Stimulated activated CD8-positive, alpha-beta memory T cell treated with anti-CD3 and anti-CD28 coated beads, Interleukin-7, amount 100 ng/mL, for 24 hours (primary cell): ENCODE data around the gene DAPL1.
"Not testable (repeated sequence)": the region's sequence is repeated elsewhere in the genome, so short reads cannot be mapped to it uniquely, and the experiment has no call there.

ENCODE experiments used
- DNase-seq: peaks from one replicate; pipeline ENCODE4 v3.0.0-alpha.2; 2020; ENCODE audit warnings: low read depth

Gene DAPL1

GRCh38 chr2:158822193-158822592, 27.1 kb downstream of the DAPL1 start:
- no peak for DNase-seq

- DNase-seq, result no peak
Observed at GRCh38 chr2:158823486-158824237, 28.5 kb downstream of the DAPL1 start.

- DNase-seq, result no peak
Observed at GRCh38 chr2:158825021-158825420, 29.9 kb downstream of the DAPL1 start.

- DNase-seq, result no peak
Observed at GRCh38 chr2:158826965-158827364, 31.8 kb downstream of the DAPL1 start.

DNA sequence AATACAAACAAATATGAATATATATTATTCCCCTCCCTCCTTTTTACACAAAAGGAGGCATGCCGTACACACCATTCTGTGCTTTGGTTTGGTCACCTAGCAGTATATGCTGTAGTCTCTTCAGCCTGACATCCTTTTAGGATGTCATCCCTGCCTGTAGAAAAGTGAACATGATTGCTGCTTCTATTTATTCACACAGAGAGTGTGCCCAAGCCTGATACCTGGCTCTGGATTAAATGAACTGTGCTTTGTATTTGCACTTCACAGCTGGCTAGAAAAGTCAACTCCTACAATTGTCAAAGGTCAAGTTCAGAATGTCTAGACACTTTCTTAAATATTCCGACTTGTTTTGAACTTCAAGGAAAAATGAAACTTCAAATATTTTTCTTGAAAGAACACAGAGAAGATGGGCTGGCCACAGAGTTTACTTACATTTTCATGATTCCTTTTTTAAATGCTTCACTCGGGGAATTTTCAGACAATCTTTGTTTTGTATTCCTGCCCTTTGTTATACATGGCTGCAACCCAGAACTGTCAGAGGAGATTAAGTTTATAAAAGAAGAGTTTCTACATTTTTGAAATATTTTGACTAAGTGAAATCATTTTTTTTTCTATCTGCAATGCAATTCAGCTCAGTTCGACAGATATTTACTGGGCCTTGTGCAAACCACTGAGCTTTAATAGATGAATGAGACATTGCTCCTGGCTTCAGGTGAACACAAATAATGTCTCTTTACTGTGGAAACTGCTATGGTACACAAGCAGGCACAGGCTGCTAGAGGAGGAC, 33.5 kb downstream of the DAPL1 start:
- DNase-seq, result no peak

- no peak for DNase-seq
Observed at GRCh38 chr2:158829167-158829566, 34.0 kb downstream of the DAPL1 start.

DNA sequence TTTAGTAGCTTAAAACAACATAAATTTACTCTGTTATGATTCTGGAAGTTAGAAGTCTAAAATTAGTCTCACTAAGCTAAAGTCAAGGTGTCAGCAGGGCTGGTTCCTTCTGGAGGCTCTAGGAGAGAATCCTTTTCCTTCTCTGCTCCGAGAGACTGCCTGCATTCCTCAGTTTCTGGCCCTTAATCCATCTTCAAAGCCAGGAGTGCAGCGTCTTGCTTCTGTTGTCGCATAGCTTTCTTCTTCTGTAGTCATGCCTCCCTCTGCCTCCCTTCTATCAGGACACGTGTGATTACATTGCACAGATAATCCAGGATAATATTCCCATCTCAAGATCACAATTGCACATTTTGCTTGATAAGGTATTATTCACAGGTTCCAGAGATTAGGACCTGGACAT, 35.1 kb downstream of the DAPL1 start:
- DNase-seq, result no peak

DNA sequence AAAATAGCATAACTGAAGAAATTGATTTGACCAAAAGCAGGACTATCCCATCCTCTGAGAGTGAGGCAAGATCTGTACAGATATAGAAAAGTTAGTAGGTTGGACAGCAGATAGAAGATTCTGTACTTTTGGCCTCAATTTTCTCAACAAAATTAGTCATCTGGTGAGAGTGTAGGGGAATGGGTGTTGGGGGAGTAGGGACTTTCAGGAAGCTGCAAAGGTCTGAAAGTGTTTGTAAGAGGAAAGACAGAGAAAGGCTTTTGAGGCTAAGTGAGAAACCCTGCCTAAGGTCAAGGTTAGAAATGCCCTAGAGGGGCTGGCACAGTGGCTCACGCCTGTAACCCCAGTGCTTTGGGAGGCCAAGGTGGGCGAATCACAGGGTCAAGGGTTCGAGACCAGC, 40.3 kb downstream of the DAPL1 start:
- DNase-seq, result no peak

GRCh38 chr2:158837645-158838044, 42.5 kb downstream of the DAPL1 start:
- no peak for DNase-seq

GRCh38 chr2:158841850-158842249, 46.7 kb downstream of the DAPL1 start:
- no peak for DNase-seq

DNA sequence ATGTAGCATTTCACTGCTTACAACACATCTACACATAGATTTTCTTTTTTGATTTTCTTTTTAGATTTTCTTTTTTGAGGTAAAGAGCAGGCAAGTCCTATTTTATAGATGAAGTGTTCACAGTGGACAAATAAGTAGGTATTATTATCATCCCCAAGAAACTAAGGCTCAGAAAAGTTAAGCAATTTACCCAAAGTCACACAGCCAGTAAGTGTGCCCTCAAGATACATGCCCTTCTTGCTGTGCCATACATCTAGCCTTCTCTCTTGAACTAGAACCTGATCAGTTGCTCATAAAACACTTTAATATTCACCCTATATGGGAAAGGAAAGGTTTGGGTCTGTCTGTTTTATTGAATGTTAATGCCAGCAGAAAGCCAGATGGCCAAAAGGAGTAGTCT, 50.3 kb downstream of the DAPL1 start:
- DNase-seq, result no peak

- no peak for DNase-seq
Observed at GRCh38 chr2:158845859-158846258, 50.7 kb downstream of the DAPL1 start.

DNA sequence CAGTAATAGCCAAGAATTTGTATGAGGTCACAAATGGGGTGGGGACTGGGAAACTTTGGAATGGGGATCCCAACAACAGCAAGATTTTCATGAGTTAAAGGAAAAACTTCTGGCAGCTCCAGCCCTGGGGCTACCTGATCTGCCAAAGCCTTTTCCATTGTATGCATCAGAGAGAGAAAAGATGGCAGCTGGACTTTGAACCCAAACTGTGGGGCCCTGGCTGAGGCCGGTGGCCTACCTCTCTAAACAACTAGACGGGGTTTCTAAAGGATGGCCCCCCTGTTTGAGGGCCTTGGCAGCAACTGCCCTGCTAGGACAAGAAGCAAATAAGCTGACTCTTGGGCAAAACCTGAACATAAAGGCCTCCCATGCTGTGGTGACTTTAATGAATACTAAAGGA, 52.4 kb downstream of the DAPL1 start:
- not testable (repeated sequence) for DNase-seq

- not testable (repeated sequence) for DNase-seq
Observed at GRCh38 chr2:158848031-158848970, 53.2 kb downstream of the DAPL1 start.

DNA sequence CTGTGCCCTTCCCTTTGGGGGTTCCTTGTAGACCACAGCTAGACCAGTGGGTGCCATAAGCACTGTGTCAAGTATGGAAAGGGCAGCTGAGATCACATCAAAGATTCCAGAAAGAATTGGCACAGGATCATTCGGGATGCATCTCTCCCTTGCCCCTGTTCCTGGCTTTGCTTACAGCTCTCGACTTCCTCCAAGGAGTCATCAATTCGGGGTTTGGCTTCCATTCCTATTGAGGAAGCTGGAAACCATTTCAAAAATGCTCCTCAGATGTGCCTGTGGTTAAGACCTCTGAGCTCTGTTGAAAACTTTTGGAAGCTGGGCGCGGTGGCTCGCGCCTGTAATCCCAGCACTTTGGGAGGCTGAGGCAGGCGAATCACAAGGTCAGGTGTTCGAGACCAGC, 65.1 kb downstream of the DAPL1 start:
- DNase-seq, result not testable (repeated sequence)

DNA sequence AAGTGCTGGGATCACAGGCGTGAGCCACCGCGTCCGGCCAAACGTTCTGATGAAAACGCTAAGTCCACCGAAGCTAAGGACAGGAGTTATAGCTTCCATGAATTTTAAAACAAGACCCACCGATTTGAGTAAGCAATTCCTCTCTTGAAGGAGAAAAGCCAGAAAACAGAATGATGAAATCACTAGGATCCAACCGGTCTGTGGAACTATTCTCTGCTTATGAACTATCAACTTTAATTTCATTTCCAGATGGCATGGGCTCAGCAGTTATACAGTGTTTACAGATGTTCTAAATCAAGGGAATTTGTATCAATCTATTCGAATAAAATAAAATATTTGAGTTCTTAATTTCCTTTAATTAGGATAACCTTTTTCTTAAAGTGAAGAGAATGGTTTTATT, 66.5 kb downstream of the DAPL1 start:
- not testable (repeated sequence) for DNase-seq

DNA sequence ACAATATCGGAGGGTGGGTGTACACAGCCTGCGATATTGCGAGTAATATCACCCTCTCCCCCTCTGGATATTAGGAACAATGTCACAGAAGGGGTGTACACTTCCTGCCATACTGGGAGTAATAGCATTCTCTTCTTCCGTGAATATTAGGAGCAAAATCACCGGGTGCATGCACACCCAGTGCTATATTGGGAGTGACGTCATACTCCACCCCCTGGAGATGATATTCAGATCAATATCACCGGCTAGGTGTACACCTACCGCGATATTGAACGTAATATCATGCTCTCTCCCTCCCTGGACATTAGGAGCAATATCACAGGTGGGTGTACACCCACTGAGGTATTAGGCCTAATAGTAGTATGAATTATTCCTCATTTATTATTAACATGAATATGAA, 70.4 kb downstream of the DAPL1 start:
- not testable (repeated sequence) for DNase-seq
